H9 (cell line): ENCODE data around the gene PRKD2. TPM values are rescaled to one million over a fixed set of nuclear protein-coding genes. Genes with fewer than 3 reads are reported as not detected.

Source experiments
- DNase-seq: peaks from one replicate; pipeline ENCODE4 v3.0.0-alpha.2; 2017
- H2AFZ ChIP-seq: one replicate; pipeline ENCODE4 v1.6.1; 2013; ENCODE audit warnings: mild to moderate bottlenecking, low read length, control low read depth, moderate library complexity
- H2AK5ac ChIP-seq: 2 replicates; pipeline ENCODE4 v1.6.1; 2013; ENCODE audit warnings: low read length, control low read depth, mixed read lengths; ENCODE audit not compliant: insufficient read length
- H2BK120ac ChIP-seq: one replicate; pipeline ENCODE4 v1.6.1; 2013; ENCODE audit warnings: low read depth, mild to moderate bottlenecking, low read length, control low read depth, inconsistent platforms; ENCODE audit not compliant: poor library complexity, severe bottlenecking
- H2BK12ac ChIP-seq: 2 replicates; pipeline ENCODE4 v1.6.1; 2013; ENCODE audit warnings: low read length, control low read depth, mixed read lengths, low read depth; ENCODE audit not compliant: insufficient read length
- H2BK15ac ChIP-seq: 2 replicates; pipeline ENCODE4 v1.6.1; 2013; ENCODE audit warnings: low read depth, low read length, control low read depth
- H2BK20ac ChIP-seq: one replicate; pipeline ENCODE4 v1.6.1; 2013; ENCODE audit warnings: low read depth, mild to moderate bottlenecking, low read length, control low read depth, inconsistent platforms; ENCODE audit not compliant: poor library complexity, severe bottlenecking
- H2BK5ac ChIP-seq: 2 replicates; pipeline ENCODE4 v1.6.1; 2013; ENCODE audit warnings: low read length, control low read depth, mixed read lengths; ENCODE audit not compliant: insufficient read length
- H3K14ac ChIP-seq: 2 replicates; pipeline ENCODE4 v1.6.1; 2013; ENCODE audit warnings: low read length, control low read depth; ENCODE audit not compliant: insufficient read depth
- H3K18ac ChIP-seq: 2 replicates; pipeline ENCODE4 v1.6.1; 2013; ENCODE audit warnings: low read depth, mild to moderate bottlenecking, mixed read lengths, low read length, control low read depth; ENCODE audit not compliant: insufficient read length
- H3K23ac ChIP-seq: 2 replicates; pipeline ENCODE4 v1.6.1; 2013; ENCODE audit warnings: low read length, control low read depth, mixed read lengths, low read depth; ENCODE audit not compliant: insufficient read length
- H3K23me2 ChIP-seq: 2 replicates; pipeline ENCODE4 v1.6.1; 2013; ENCODE audit warnings: low read depth, mild to moderate bottlenecking, mixed read lengths, low read length, control low read depth; ENCODE audit not compliant: insufficient read length, poor library complexity, severe bottlenecking
- H3K27ac ChIP-seq: 2 replicates; pipeline ENCODE4 v1.5.1; 2013; ENCODE audit warnings: low read length, control low read depth, mixed read lengths, low read depth; ENCODE audit not compliant: insufficient read length
- H3K27me3 ChIP-seq: 2 replicates; pipeline ENCODE4 v1.6.1; 2013; ENCODE audit warnings: low read length, control low read depth, inconsistent platforms; ENCODE audit not compliant: insufficient read depth
- H3K4ac ChIP-seq: 2 replicates; pipeline ENCODE4 v1.6.1; 2013; ENCODE audit warnings: low read depth, mild to moderate bottlenecking, control low read depth, inconsistent platforms, low read length, moderate library complexity
- H3K4me1 ChIP-seq: 2 replicates; pipeline ENCODE4 v1.6.1; 2013; ENCODE audit warnings: low read length, control low read depth, inconsistent platforms; ENCODE audit not compliant: insufficient read depth
- H3K4me2 ChIP-seq: 2 replicates; pipeline ENCODE4 v1.6.1; 2013; ENCODE audit warnings: low read length, control low read depth, mixed read lengths; ENCODE audit not compliant: insufficient read length, insufficient read depth
- H3K56ac ChIP-seq: 2 replicates; pipeline ENCODE4 v1.6.1; 2013; ENCODE audit warnings: low read depth, mild to moderate bottlenecking, mixed read lengths, low read length, control low read depth; ENCODE audit not compliant: insufficient read length
- H3K79me1 ChIP-seq: 2 replicates; pipeline ENCODE4 v1.6.1; 2013; ENCODE audit warnings: low read depth, mild to moderate bottlenecking, moderate library complexity, low read length, control low read depth, inconsistent platforms; ENCODE audit not compliant: insufficient read depth, poor library complexity, severe bottlenecking
- H3K79me2 ChIP-seq: 2 replicates; pipeline ENCODE4 v1.6.1; 2013; ENCODE audit warnings: low read length, control low read depth, inconsistent platforms; ENCODE audit not compliant: insufficient read depth
- H3K9ac ChIP-seq: 2 replicates; pipeline ENCODE4 v1.6.1; 2013; ENCODE audit warnings: low read length, control low read depth, mixed read lengths; ENCODE audit not compliant: insufficient read length; ENCODE audit errors: extremely low read depth
- H3K9me3 ChIP-seq: one replicate; pipeline ENCODE4 v1.6.1; 2013; ENCODE audit warnings: low read depth, low read length, inconsistent platforms; ENCODE audit not compliant: control insufficient read depth
- H3T11ph ChIP-seq: one replicate; pipeline ENCODE4 v1.6.1; 2013; ENCODE audit warnings: mild to moderate bottlenecking, low read length, control low read depth, inconsistent platforms
- H4K20me1 ChIP-seq: one replicate; pipeline ENCODE4 v1.6.1; 2013; ENCODE audit not compliant: control insufficient read depth, insufficient read length, insufficient read depth
- H4K5ac ChIP-seq: 2 replicates; pipeline ENCODE4 v1.6.1; 2013; ENCODE audit warnings: low read depth, mild to moderate bottlenecking, mixed read lengths, low read length, control low read depth; ENCODE audit not compliant: insufficient read length
- H4K8ac ChIP-seq: replicated peaks from 2 replicates; pipeline ENCODE4 v1.6.1; 2013; ENCODE audit warnings: low read length, control low read depth, mixed read lengths, low read depth; ENCODE audit not compliant: insufficient read length
- H4K91ac ChIP-seq: 2 replicates; pipeline ENCODE4 v1.6.1; 2013; ENCODE audit warnings: low read depth, mild to moderate bottlenecking, moderate library complexity, mixed read lengths, low read length, control low read depth; ENCODE audit not compliant: insufficient read length
- H3K27ac Mint-ChIP-seq, 3 experiments: 2 replicates in 2 of 3; 3 replicates in 1 of 3; pipeline ENCODE4 v1.8.0; 2020 to 2021; ENCODE audit warnings: mixed read lengths in 3 of 3, mild to moderate bottlenecking in 1 of 3, moderate library complexity in 1 of 3
- H3K27me3 Mint-ChIP-seq: 2 replicates; pipeline ENCODE4 v1.8.0; 2021; ENCODE audit warnings: low read depth, mild to moderate bottlenecking, moderate library complexity, mixed read lengths
- H3K36me3 Mint-ChIP-seq, 3 experiments: 2 replicates in 2 of 3; 3 replicates in 1 of 3; pipeline ENCODE4 v1.8.0; 2020 to 2021; ENCODE audit warnings: low read depth in 3 of 3, mixed read lengths in 3 of 3; ENCODE audit not compliant: insufficient read depth in 1 of 3
- H3K4me1 Mint-ChIP-seq, 2 experiments: 2 replicates each; pipeline ENCODE4 v1.8.0; 2020; ENCODE audit warnings: mixed read lengths in 2 of 2
- H3K4me3 Mint-ChIP-seq, 2 experiments: 2 replicates in 1 of 2; 3 replicates in 1 of 2; pipeline ENCODE4 v1.8.0; 2020 to 2021; ENCODE audit warnings: mild to moderate bottlenecking in 2 of 2, mixed read lengths in 2 of 2, moderate library complexity in 1 of 2
- H3K9me3 Mint-ChIP-seq, 2 experiments: 2 replicates in 1 of 2; 3 replicates in 1 of 2; pipeline ENCODE4 v1.8.0; 2020; ENCODE audit warnings: mild to moderate bottlenecking in 2 of 2, mixed read lengths in 2 of 2, moderate library complexity in 1 of 2
- CTCF ChIP-seq: fragments of 200-600 bp; sonication (generic); conservative IDR thresholded peaks from 3 replicates; pipeline ENCODE4 v1.8.0; 2021; ENCODE audit warnings: antibody characterized with exemption, mild to moderate bottlenecking
- WGBS: extraction: QIAGEN DNeasy Blood & Tissue Kit; methylation state at CpG from one replicate; pipeline ENCODE4 v1.1.7; 2013; ENCODE audit warnings: missing lambda C conversion rate, low lambda C conversion rate, mixed read lengths; ENCODE audit not compliant: insufficient read length; ENCODE audit errors: extremely low coverage; 5-methylcytosine and 5-hydroxymethylcytosine counted together
- total RNA-seq: library from RNA; stranded (reverse); gene quantifications from 2 replicates; pipeline ENCODE4 v1.2.1, GENCODE V29; 2021

PRKD2 gene
- total RNA-seq, 1 experiment from 2014 or later = 60.7 TPM

GRCh38 chr19:46674416-46675178 lies 42.3 kb downstream of the PRKD2 start:
- Mint-ChIP-seq H3K36me3 (peaks cover 23 to 62% (median 38%) of the 10 kb centered on the region in 3 experiments), H3K27me3 (no peaks in the 10 kb centered on the region; the same call in 1 of the 2 replicates), H3K4me3 (no peak overlapping the region), H3K4me1 (peaks cover 3 to 10% of the 10 kb centered on the region in 2 experiments; a peak in 3 of 4 replicates), H3K9me3 (0 out of 5 replicates have a peak, but pooled peaks cover 0 to 2% of the 10 kb centered on the region in 2 experiments), H3K27ac (peak overlapping the region in 2 of 3 experiments; percentile 11 to 89; a peak in 2 of 7 replicates)
- no peak overlapping the region for H4K91ac ChIP-seq
- H3T11ph ChIP-seq = no peak overlapping the region
- no peak overlapping the region for H2BK20ac ChIP-seq
- H3K9me3 ChIP-seq = no peaks in the 10 kb centered on the region
- TF ChIP-seq CTCF = no peak
- no peak overlapping the region for H2AK5ac ChIP-seq
- no peaks in the 10 kb centered on the region for H3K79me1 ChIP-seq
- H2AFZ ChIP-seq = no peak overlapping the region
- H4K5ac ChIP-seq = no peak overlapping the region
- no peak overlapping the region for H3K56ac ChIP-seq
- no peak overlapping the region for H3K4me2 ChIP-seq
- H2BK15ac ChIP-seq = no peak overlapping the region
- H3K4ac ChIP-seq = no peak overlapping the region
- no peak overlapping the region for H4K8ac ChIP-seq
- H3K14ac ChIP-seq = no peak overlapping the region
- no peak overlapping the region for H2BK120ac ChIP-seq
- H3K23me2 ChIP-seq = no peaks in the 10 kb centered on the region
- H3K18ac ChIP-seq = no peak overlapping the region
- H3K27ac ChIP-seq = no peak overlapping the region
- DNase-seq = peak; percentile 94
- no peaks in the 10 kb centered on the region for H3K79me2 ChIP-seq
- H3K23ac ChIP-seq = no peak overlapping the region
- no CpG with 5 or more reads among the region's 21 CpGs for WGBS
- H4K20me1 ChIP-seq = no peaks in the 10 kb centered on the region
- no peaks in the 10 kb centered on the region for H3K27me3 ChIP-seq
- H2BK12ac ChIP-seq = no peak overlapping the region
- H3K4me1 ChIP-seq = no peaks in the 10 kb centered on the region; the same call in 1 of the 2 replicates
- H2BK5ac ChIP-seq = no peak overlapping the region
- H3K9ac ChIP-seq = no peak overlapping the region
